ENCODE results near the gene KCNJ12.

Gene KCNJ12

GRCh38 chr17:21370430-21370829 lies 5.7 kb upstream of the KCNJ12 start:
- no peak for DNase-seq

- no peak for DNase-seq
Observed at GRCh38 chr17:21371511-21372081, 4.6 kb upstream of the KCNJ12 start.

- DNase-seq = no peak
Observed at GRCh38 chr17:21372256-21372954, 3.8 kb upstream of the KCNJ12 start.

- DNase-seq = no peak
Observed at GRCh38 chr17:21373036-21373435, 3.1 kb upstream of the KCNJ12 start.

GRCh38 chr17:21373696-21374440 lies 2.3 kb upstream of the KCNJ12 start:
- DNase-seq = no peak

- DNase-seq = no peak
Observed at GRCh38 chr17:21374441-21375161, 1.6 kb upstream of the KCNJ12 start.

- no peak for DNase-seq
Observed at GRCh38 chr17:21375162-21375560, 996 bp upstream of the KCNJ12 start.

GRCh38 chr17:21375757-21376080 lies 438 bp upstream of the KCNJ12 start:
- DNase-seq = no peak

GRCh38 chr17:21376759-21377690 lies 868 bp downstream of the KCNJ12 start:
- DNase-seq = no peak

GRCh38 chr17:21377705-21378396 lies 1.7 kb downstream of the KCNJ12 start:
- DNase-seq = no peak

GRCh38 chr17:21378553-21378952 lies 2.4 kb downstream of the KCNJ12 start:
- no peak for DNase-seq

- no peak for DNase-seq
Observed at GRCh38 chr17:21379080-21379711, 3.0 kb downstream of the KCNJ12 start.

- no peak for DNase-seq
Observed at GRCh38 chr17:21380659-21381058, 4.5 kb downstream of the KCNJ12 start.

GRCh38 chr17:21381076-21381706 lies 5.0 kb downstream of the KCNJ12 start:
- no peak for DNase-seq

- DNase-seq = no peak
Observed at GRCh38 chr17:21382560-21383495, 6.7 kb downstream of the KCNJ12 start.

GRCh38 chr17:21385281-21385845 lies 9.2 kb downstream of the KCNJ12 start:
- DNase-seq = no peak

GRCh38 chr17:21387616-21388015 lies 11.5 kb downstream of the KCNJ12 start:
- no peak for DNase-seq

GRCh38 chr17:21388066-21388465 lies 11.9 kb downstream of the KCNJ12 start:
- no peak for DNase-seq

- DNase-seq = no peak
Observed at GRCh38 chr17:21388944-21389343, 12.8 kb downstream of the KCNJ12 start.
